Cardiac muscle cell (in vitro differentiated cells and primary cell): ENCODE measurements around the gene ANKRD55. TPM values are rescaled to one million over a fixed set of nuclear protein-coding genes. Genes with fewer than 3 reads are reported as not detected.
A peak's percentile ranks its signal among the peaks of the same experiment; 100 is the strongest.

Experiments
- DNase-seq, 2 donors: peaks; one replicate each; pipeline versions ENCODE4 v3.0.0 to v3.0.0-alpha.2; 2010 to 2017; ENCODE audit warnings: low read depth in 1 of 2, low spot score in 1 of 2
- H3K27ac ChIP-seq: fragments of 200-600 bp; sonication (generic); 2 replicates; pipeline ENCODE4 v1.5.1; 2016
- H3K27me3 ChIP-seq: fragments of 200-600 bp; sonication (generic); 2 replicates; pipeline ENCODE4 v1.6.0; 2016; ENCODE audit warnings: control low read depth
- H3K36me3 ChIP-seq: fragments of 200-600 bp; sonication (generic); 2 replicates; pipeline ENCODE4 v1.5.1; 2016; ENCODE audit warnings: control low read depth
- H3K4me1 ChIP-seq: fragments of 200-600 bp; sonication (generic); 2 replicates; pipeline ENCODE4 v1.8.1; 2017; ENCODE audit warnings: low read depth, mild to moderate bottlenecking, mixed run types
- H3K4me3 ChIP-seq: fragments of 200-600 bp; sonication (generic); 2 replicates; pipeline ENCODE4 v1.5.1; 2016; ENCODE audit warnings: mild to moderate bottlenecking
- H3K9me3 ChIP-seq: fragments of 200-600 bp; sonication (generic); 2 replicates; pipeline ENCODE4 v1.5.1; 2017; ENCODE audit warnings: low read depth, mild to moderate bottlenecking, control low read depth
- CTCF ChIP-seq: IDR thresholded peaks from 2 replicates; pipeline ENCODE4 v1.5.1; 2012; ENCODE audit warnings: low read depth, mild to moderate bottlenecking, low read length
- polyA plus RNA-seq: library from polyadenylated mRNA; unstranded; fragments of >200 nt; fragmentation: Nextera tagmentation; extraction: Ambion mirVana; gene quantifications from 2 replicates; pipeline ENCODE4 v1.2.1, GENCODE V29; 2016
- total RNA-seq: library from RNA; depleted of rRNA; stranded (reverse); fragments of >200 nt; gene quantifications from 2 replicates; pipeline ENCODE4 v1.2.3, GENCODE V29; 2016

Gene ANKRD55
- total and polyA plus RNA-seq, 2 experiments from 2014 or later = 0.28 TPM; not detected in 1

GRCh38 chr5:56055287-56055686 is 177.8 kb downstream of the ANKRD55 start:
- TF ChIP-seq CTCF = no peak
- Histone ChIP-seq H3K4me1 (peaks cover 10% of the 10 kb centered on the region), H3K27ac (no peak overlapping the region), H3K9me3 (no peaks in the 10 kb centered on the region), H3K4me3 (no peak overlapping the region), H3K27me3 (no peaks in the 10 kb centered on the region), H3K36me3 (no peaks in the 10 kb centered on the region)
- DNase-seq = no peak

- no peak for TF ChIP-seq CTCF
- no peaks in the 10 kb centered on the region for H3K27me3 ChIP-seq
- no peak overlapping the region for H3K27ac ChIP-seq
- H3K4me1 ChIP-seq = peaks cover 13% of the 10 kb centered on the region
- no peaks in the 10 kb centered on the region for H3K9me3 ChIP-seq
- peak in 1 of 2 donors; percentile 85 for DNase-seq
- no peaks in the 10 kb centered on the region for H3K36me3 ChIP-seq
- no peak overlapping the region for H3K4me3 ChIP-seq
Measured at GRCh38 chr5:56054666-56055065, 178.5 kb downstream of the ANKRD55 start.

- H3K27me3 ChIP-seq = no peaks in the 10 kb centered on the region
- no peaks in the 10 kb centered on the region for H3K9me3 ChIP-seq
- no peak for TF ChIP-seq CTCF
- no peaks in the 10 kb centered on the region for H3K36me3 ChIP-seq
- DNase-seq = no peak
- H3K4me3 ChIP-seq = no peak overlapping the region
- H3K4me1 ChIP-seq = peaks cover 13% of the 10 kb centered on the region
- no peak overlapping the region for H3K27ac ChIP-seq
Measured at GRCh38 chr5:56053363-56053762, 179.8 kb downstream of the ANKRD55 start.

GRCh38 chr5:56052735-56053134 is 180.4 kb downstream of the ANKRD55 start:
- H3K9me3 ChIP-seq = no peaks in the 10 kb centered on the region
- no peak overlapping the region for H3K27ac ChIP-seq
- no peak for TF ChIP-seq CTCF
- H3K4me3 ChIP-seq = no peak overlapping the region
- H3K4me1 ChIP-seq = peaks cover 13% of the 10 kb centered on the region
- H3K27me3 ChIP-seq = no peaks in the 10 kb centered on the region
- no peaks in the 10 kb centered on the region for H3K36me3 ChIP-seq
- no peak for DNase-seq

GRCh38 chr5:56050551-56051255 is 182.4 kb downstream of the ANKRD55 start:
- Histone ChIP-seq H3K27me3 (no peaks in the 10 kb centered on the region), H3K36me3 (no peaks in the 10 kb centered on the region), H3K4me3 (no peak overlapping the region), H3K9me3 (no peaks in the 10 kb centered on the region), H3K27ac (peak overlapping the region; percentile 52), H3K4me1 (peaks cover 13% of the 10 kb centered on the region)
- TF ChIP-seq CTCF = no peak
- peak; percentile 17 to 72 for DNase-seq

Other genes starting within 250 kb of the ANKRD55 start
- gene IL6ST, start 238.4 kb downstream of the ANKRD55 start, total RNA-seq = 47.2 and 55.5 TPM in 2 replicates
- gene IL6ST, start 238.4 kb downstream of the ANKRD55 start, polyA plus RNA-seq = 47.7 and 50.5 TPM in 2 replicates